Astrocyte (in vitro differentiated cells and primary cell): Measurements from ENCODE around the gene CD209.
"Not testable (repeated sequence)": the region's sequence is repeated elsewhere in the genome, so short reads cannot be mapped to it uniquely, and the experiment has no call there.

Experiments
- EZH2 ChIP-seq: IDR thresholded peaks from 2 replicates; pipeline ENCODE4 v1.6.1; 2012; ENCODE audit warnings: mild to moderate bottlenecking, low read length, inconsistent platforms; ENCODE audit not compliant: insufficient read depth
- TF ChIP-seq, protein P1 (sequence below): IDR thresholded peaks from 2 replicates; pipeline ENCODE4 v1.5.1; 2011; ENCODE audit warnings: low read depth, mild to moderate bottlenecking, inconsistent platforms, low read length, moderate library complexity; ENCODE audit not compliant: insufficient read depth

DNA sequence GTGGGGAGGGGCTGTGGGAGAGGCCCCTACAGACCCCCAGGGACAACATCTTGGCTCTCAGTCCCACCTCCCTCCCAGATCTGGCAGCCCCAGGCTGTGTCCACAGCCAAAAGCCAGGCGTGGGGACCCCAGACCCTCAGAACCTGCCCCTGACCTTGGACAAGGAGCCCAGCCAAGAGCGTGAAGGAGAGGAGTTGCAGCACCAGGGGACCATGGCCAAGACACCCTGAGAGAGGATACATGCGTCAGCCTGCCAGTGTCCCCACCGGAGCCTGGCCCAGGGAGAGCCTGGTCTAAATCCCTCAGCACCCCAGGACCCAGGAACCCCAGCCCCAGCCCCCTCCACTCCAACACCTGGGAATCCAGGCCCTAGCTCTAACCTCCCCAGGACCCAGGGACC lies 1.0 kb downstream of the CD209 start:
- TF ChIP-seq, protein P1, sequence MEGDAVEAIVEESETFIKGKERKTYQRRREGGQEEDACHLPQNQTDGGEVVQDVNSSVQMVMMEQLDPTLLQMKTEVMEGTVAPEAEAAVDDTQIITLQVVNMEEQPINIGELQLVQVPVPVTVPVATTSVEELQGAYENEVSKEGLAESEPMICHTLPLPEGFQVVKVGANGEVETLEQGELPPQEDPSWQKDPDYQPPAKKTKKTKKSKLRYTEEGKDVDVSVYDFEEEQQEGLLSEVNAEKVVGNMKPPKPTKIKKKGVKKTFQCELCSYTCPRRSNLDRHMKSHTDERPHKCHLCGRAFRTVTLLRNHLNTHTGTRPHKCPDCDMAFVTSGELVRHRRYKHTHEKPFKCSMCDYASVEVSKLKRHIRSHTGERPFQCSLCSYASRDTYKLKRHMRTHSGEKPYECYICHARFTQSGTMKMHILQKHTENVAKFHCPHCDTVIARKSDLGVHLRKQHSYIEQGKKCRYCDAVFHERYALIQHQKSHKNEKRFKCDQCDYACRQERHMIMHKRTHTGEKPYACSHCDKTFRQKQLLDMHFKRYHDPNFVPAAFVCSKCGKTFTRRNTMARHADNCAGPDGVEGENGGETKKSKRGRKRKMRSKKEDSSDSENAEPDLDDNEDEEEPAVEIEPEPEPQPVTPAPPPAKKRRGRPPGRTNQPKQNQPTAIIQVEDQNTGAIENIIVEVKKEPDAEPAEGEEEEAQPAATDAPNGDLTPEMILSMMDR = not testable (repeated sequence)
- TF ChIP-seq EZH2 = not testable (repeated sequence)
